Rectal smooth muscle tissue (tissue), 1 donor: ENCODE data around the gene PHF14.

Source experiments
- H3K27ac ChIP-seq: one replicate; pipeline ENCODE4 v1.7.0; 2013; ENCODE audit warnings: low read depth, low read length, inconsistent platforms
- H3K27me3 ChIP-seq: one replicate; pipeline ENCODE4 v1.7.0; 2013; ENCODE audit warnings: low read length; ENCODE audit not compliant: control insufficient read depth, insufficient read depth
- H3K36me3 ChIP-seq: one replicate; pipeline ENCODE4 v1.7.0; 2013; ENCODE audit warnings: low read length; ENCODE audit not compliant: control insufficient read depth, insufficient read depth
- H3K4me1 ChIP-seq: one replicate; pipeline ENCODE4 v1.7.0; 2013; ENCODE audit warnings: low read length; ENCODE audit not compliant: control insufficient read depth, insufficient read depth
- H3K4me3 ChIP-seq: one replicate; pipeline ENCODE4 v1.7.0; 2013; ENCODE audit warnings: low read length
- H3K9ac ChIP-seq: one replicate; pipeline ENCODE4 v1.7.0; 2013; ENCODE audit warnings: low read length

PHF14 gene

GRCh38 chr7:11127988-11128387 is 154.3 kb downstream of the PHF14 start:
- no peaks in the 10 kb centered on the region for H3K4me1 ChIP-seq
- no peaks in the 10 kb centered on the region for H3K36me3 ChIP-seq
- H3K27me3 ChIP-seq = no peaks in the 10 kb centered on the region
- no peak overlapping the region for H3K4me3 ChIP-seq
- no peak overlapping the region for H3K9ac ChIP-seq
- H3K27ac ChIP-seq = no peak overlapping the region

GRCh38 chr7:11128498-11128897 is 154.8 kb downstream of the PHF14 start:
- Histone ChIP-seq H3K27me3 (no peaks in the 10 kb centered on the region), H3K4me3 (no peak overlapping the region), H3K9ac (no peak overlapping the region), H3K4me1 (no peaks in the 10 kb centered on the region), H3K36me3 (no peaks in the 10 kb centered on the region), H3K27ac (no peak overlapping the region)

- Histone ChIP-seq H3K36me3 (no peaks in the 10 kb centered on the region), H3K27ac (no peak overlapping the region), H3K9ac (no peak overlapping the region), H3K4me1 (no peaks in the 10 kb centered on the region), H3K27me3 (no peaks in the 10 kb centered on the region), H3K4me3 (no peak overlapping the region)
Measured at GRCh38 chr7:11130012-11130411, 156.3 kb downstream of the PHF14 start.

- no peak overlapping the region for H3K4me3 ChIP-seq
- no peak overlapping the region for H3K9ac ChIP-seq
- no peaks in the 10 kb centered on the region for H3K4me1 ChIP-seq
- no peaks in the 10 kb centered on the region for H3K27me3 ChIP-seq
- H3K27ac ChIP-seq = no peak overlapping the region
- H3K36me3 ChIP-seq = no peaks in the 10 kb centered on the region
Measured at GRCh38 chr7:11130601-11131000, 156.9 kb downstream of the PHF14 start.

GRCh38 chr7:11133436-11133959 is 159.8 kb downstream of the PHF14 start:
- H3K36me3 ChIP-seq = no peaks in the 10 kb centered on the region
- H3K4me1 ChIP-seq = no peaks in the 10 kb centered on the region
- no peak overlapping the region for H3K4me3 ChIP-seq
- H3K9ac ChIP-seq = no peak overlapping the region
- H3K27me3 ChIP-seq = no peaks in the 10 kb centered on the region
- H3K27ac ChIP-seq = no peak overlapping the region

- H3K27ac ChIP-seq = no peak overlapping the region
- H3K9ac ChIP-seq = no peak overlapping the region
- H3K4me1 ChIP-seq = no peaks in the 10 kb centered on the region
- H3K27me3 ChIP-seq = no peaks in the 10 kb centered on the region
- H3K4me3 ChIP-seq = no peak overlapping the region
- H3K36me3 ChIP-seq = no peaks in the 10 kb centered on the region
Measured at GRCh38 chr7:11135573-11135972, 161.9 kb downstream of the PHF14 start.

- Histone ChIP-seq H3K27ac (no peak overlapping the region), H3K9ac (no peak overlapping the region), H3K36me3 (no peaks in the 10 kb centered on the region), H3K27me3 (no peaks in the 10 kb centered on the region), H3K4me1 (no peaks in the 10 kb centered on the region), H3K4me3 (no peak overlapping the region)
Measured at GRCh38 chr7:11141541-11141940, 167.9 kb downstream of the PHF14 start.

GRCh38 chr7:11153694-11154093 is 180.0 kb downstream of the PHF14 start:
- Histone ChIP-seq H3K27me3 (no peaks in the 10 kb centered on the region), H3K4me1 (no peaks in the 10 kb centered on the region), H3K9ac (no peak overlapping the region), H3K36me3 (no peaks in the 10 kb centered on the region), H3K27ac (no peak overlapping the region), H3K4me3 (no peak overlapping the region)

GRCh38 chr7:11155883-11156282 is 182.2 kb downstream of the PHF14 start:
- H3K27ac ChIP-seq = no peak overlapping the region
- no peaks in the 10 kb centered on the region for H3K36me3 ChIP-seq

GRCh38 chr7:11161499-11161898 is 187.8 kb downstream of the PHF14 start:
- Histone ChIP-seq H3K4me3 (no peak overlapping the region), H3K36me3 (no peaks in the 10 kb centered on the region), H3K4me1 (no peaks in the 10 kb centered on the region), H3K9ac (no peak overlapping the region), H3K27me3 (no peaks in the 10 kb centered on the region), H3K27ac (no peak overlapping the region)

More at GRCh38 chr7:11155883-11156282, 182.2 kb downstream of the PHF14 start:
- no peaks in the 10 kb centered on the region for H3K27me3 ChIP-seq
- no peak overlapping the region for H3K4me3 ChIP-seq
- H3K9ac ChIP-seq = no peak overlapping the region
- H3K4me1 ChIP-seq = no peaks in the 10 kb centered on the region

- Histone ChIP-seq H3K36me3 (no peaks in the 10 kb centered on the region), H3K4me1 (no peaks in the 10 kb centered on the region), H3K9ac (no peak overlapping the region), H3K27me3 (no peaks in the 10 kb centered on the region), H3K27ac (no peak overlapping the region), H3K4me3 (no peak overlapping the region)
Measured at GRCh38 chr7:11163220-11163619, 189.5 kb downstream of the PHF14 start.

- no peaks in the 10 kb centered on the region for H3K4me1 ChIP-seq
- no peaks in the 10 kb centered on the region for H3K36me3 ChIP-seq
- no peaks in the 10 kb centered on the region for H3K27me3 ChIP-seq
Measured at GRCh38 chr7:11166051-11166450, 192.4 kb downstream of the PHF14 start.

GRCh38 chr7:11168650-11169170 is 195.0 kb downstream of the PHF14 start:
- H3K36me3 ChIP-seq = no peaks in the 10 kb centered on the region
- no peaks in the 10 kb centered on the region for H3K27me3 ChIP-seq
- no peak overlapping the region for H3K4me3 ChIP-seq
- no peak overlapping the region for H3K27ac ChIP-seq
- no peak overlapping the region for H3K9ac ChIP-seq
- no peaks in the 10 kb centered on the region for H3K4me1 ChIP-seq

More at GRCh38 chr7:11166051-11166450, 192.4 kb downstream of the PHF14 start:
- Histone ChIP-seq H3K4me3 (no peak overlapping the region), H3K27ac (no peak overlapping the region), H3K9ac (no peak overlapping the region)
